ENCODE results near the gene UVRAG.

UVRAG gene

DNA sequence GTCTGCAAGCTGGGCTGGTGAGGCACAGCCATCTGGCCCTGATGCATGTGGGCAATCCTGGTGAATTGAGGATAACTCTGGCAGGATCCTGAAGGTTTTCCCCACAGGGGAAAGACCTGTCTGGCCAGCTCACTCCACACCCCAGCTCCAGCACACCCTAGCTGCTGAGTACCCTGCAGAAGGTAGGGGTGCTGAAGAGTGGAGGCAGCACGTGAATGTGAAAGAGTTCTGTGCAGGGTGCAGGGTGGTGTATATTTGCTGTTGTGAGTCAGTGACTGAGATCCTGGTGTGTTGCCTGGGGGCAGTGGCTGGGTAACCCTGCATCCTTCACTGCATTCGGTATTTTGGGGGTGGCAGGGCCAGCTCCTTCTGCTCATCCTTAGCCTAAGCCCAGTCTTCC lies 24.0 kb upstream of the UVRAG start:
- Histone ChIP-seq H4K20me1 (ENCODE audit: insufficient read depth) (no peaks in the 10 kb centered on the region), H3K4me3 (IDR thresholded peaks at IDR 0.05; ENCODE audit: insufficient read depth, low read depth, low read length) (no peak overlapping the region), H3K4me2 (no peak overlapping the region), H3K27me3 (ENCODE audit: insufficient read depth, low read depth) (no peaks in the 10 kb centered on the region), H3K9ac (no peak overlapping the region), H3K36me3 (ENCODE audit: insufficient read depth) (no peaks in the 10 kb centered on the region), H2AFZ (ENCODE audit: low read depth) (no peak overlapping the region), H3K27ac (no peak overlapping the region), H3K79me2 (ENCODE audit: insufficient read depth, low read depth) (no peaks in the 10 kb centered on the region), H3K4me1 (ENCODE audit: low read depth, poor library complexity, severe bottlenecking) (no peaks in the 10 kb centered on the region)
- TF ChIP-seq, protein P1, sequence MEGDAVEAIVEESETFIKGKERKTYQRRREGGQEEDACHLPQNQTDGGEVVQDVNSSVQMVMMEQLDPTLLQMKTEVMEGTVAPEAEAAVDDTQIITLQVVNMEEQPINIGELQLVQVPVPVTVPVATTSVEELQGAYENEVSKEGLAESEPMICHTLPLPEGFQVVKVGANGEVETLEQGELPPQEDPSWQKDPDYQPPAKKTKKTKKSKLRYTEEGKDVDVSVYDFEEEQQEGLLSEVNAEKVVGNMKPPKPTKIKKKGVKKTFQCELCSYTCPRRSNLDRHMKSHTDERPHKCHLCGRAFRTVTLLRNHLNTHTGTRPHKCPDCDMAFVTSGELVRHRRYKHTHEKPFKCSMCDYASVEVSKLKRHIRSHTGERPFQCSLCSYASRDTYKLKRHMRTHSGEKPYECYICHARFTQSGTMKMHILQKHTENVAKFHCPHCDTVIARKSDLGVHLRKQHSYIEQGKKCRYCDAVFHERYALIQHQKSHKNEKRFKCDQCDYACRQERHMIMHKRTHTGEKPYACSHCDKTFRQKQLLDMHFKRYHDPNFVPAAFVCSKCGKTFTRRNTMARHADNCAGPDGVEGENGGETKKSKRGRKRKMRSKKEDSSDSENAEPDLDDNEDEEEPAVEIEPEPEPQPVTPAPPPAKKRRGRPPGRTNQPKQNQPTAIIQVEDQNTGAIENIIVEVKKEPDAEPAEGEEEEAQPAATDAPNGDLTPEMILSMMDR (conservative IDR thresholded peaks at IDR 0.05; ENCODE audit: low read depth, low read length): no peak

DNA sequence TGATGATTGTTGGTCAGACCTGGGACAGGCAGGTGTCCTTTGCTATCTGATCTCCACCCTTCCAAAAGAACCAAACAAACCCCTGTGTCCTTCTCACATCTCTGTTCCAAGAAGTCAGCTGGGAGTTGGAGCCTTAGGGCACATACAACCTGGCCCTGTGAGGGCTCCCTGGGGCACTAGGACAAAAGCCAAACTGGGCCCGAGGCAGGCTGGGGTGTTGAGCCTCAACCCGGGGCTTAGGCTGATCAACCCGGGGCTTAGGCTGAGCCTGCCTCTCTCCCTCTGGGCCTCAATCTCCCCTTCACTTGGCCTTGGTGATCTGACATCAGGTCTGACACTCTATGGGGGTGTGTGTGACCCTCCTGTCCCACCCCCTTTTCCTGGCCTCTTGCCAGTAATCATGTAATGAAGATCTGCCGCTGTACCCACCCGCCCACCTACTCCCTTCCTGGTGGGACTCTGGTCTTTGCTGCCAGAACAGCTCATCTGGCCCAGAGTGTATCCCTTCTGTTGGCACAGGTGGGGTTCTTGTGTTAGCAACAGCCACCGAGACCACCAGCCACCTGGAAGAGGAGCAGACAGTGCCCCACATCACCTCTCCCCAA lies 22.8 kb upstream of the UVRAG start:
- no peak overlapping the region for H3K4me2 ChIP-seq
- TF ChIP-seq, protein P1 (conservative IDR thresholded peaks at IDR 0.05; ENCODE audit: low read depth, low read length): no peak
- H3K4me1 ChIP-seq (ENCODE audit: low read depth, poor library complexity, severe bottlenecking): no peaks in the 10 kb centered on the region
- H3K27me3 ChIP-seq (ENCODE audit: insufficient read depth, low read depth): no peaks in the 10 kb centered on the region
- no peak overlapping the region for H3K9ac ChIP-seq
- no peaks in the 10 kb centered on the region for H4K20me1 ChIP-seq (ENCODE audit: insufficient read depth)
- H3K79me2 ChIP-seq (ENCODE audit: insufficient read depth, low read depth): no peaks in the 10 kb centered on the region
- no peak overlapping the region for H2AFZ ChIP-seq (ENCODE audit: low read depth)
- no peak overlapping the region for H3K27ac ChIP-seq
- no peak overlapping the region for H3K4me3 ChIP-seq (IDR thresholded peaks at IDR 0.05; ENCODE audit: insufficient read depth, low read depth, low read length)
- no peaks in the 10 kb centered on the region for H3K36me3 ChIP-seq (ENCODE audit: insufficient read depth)

DNA sequence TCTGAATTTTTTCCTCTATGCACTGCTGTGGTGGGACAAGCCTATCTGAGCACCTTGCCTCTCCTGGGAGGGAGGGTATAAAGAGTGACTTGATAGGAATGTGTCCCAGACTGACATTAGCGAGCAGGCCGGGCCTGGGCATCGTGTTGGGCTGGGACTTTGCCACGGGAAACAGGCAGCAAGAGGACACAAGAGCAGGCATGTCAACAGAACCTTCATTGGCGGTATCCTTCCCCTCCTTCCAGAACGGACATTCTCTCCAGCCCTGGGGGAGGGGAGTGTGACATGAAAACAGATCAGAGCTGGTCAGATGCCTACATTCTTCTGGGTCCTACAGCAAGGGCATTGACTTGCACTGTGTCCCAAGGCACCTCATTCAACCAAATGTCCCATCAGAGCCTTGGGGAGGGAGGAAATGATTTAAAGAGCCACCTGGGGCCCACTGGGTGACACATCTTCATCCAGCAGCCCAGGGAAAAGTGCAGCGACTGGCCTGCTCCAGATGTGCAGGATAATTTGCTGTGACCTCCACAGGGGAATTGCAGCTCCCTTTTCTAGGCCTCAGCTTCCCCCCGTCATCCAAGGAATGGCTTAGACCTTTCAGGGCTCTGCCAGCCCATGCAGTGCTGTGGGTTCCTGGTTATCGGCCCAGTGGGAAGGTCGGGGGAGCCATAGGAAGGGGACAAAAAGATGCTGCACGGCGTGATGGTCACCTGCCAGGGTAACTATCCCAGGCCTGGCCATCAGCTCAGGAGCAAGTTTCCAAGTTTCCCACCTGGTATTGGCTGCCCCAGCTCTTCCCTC lies 21.8 kb upstream of the UVRAG start:
- Histone ChIP-seq H4K20me1 (ENCODE audit: insufficient read depth) (no peaks in the 10 kb centered on the region), H3K36me3 (ENCODE audit: insufficient read depth) (no peaks in the 10 kb centered on the region), H3K79me2 (ENCODE audit: insufficient read depth, low read depth) (no peaks in the 10 kb centered on the region), H2AFZ (ENCODE audit: low read depth) (no peak overlapping the region), H3K27me3 (ENCODE audit: insufficient read depth, low read depth) (no peaks in the 10 kb centered on the region), H3K4me2 (no peak overlapping the region), H3K9ac (no peak overlapping the region), H3K4me3 (IDR thresholded peaks at IDR 0.05; ENCODE audit: insufficient read depth, low read depth, low read length) (no peak overlapping the region), H3K27ac (no peak overlapping the region), H3K4me1 (ENCODE audit: low read depth, poor library complexity, severe bottlenecking) (no peaks in the 10 kb centered on the region)
- TF ChIP-seq, protein P1 (conservative IDR thresholded peaks at IDR 0.05; ENCODE audit: low read depth, low read length): no peak

DNA sequence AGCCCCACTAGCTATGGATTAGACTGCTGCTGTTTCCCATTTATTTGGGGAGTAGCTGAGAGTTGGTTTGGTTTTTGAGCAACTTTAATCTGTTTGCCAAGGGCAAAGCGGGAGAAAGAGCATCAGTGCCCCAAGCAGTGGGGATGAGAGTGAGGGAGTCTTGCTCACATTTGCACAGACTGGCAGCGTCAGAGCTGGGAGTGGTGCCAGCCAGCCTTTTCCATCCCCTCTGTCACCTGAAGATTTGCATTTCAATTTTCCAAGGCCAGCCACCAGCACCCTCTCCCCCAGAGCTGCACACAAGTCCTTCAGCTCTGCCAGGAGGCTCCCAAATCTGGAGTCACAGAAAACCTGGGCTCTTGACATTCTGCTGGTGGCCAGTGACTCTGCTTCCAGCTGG lies 21.0 kb upstream of the UVRAG start:
- H3K4me1 ChIP-seq (ENCODE audit: low read depth, poor library complexity, severe bottlenecking): no peaks in the 10 kb centered on the region
- TF ChIP-seq, protein P1 (conservative IDR thresholded peaks at IDR 0.05; ENCODE audit: low read depth, low read length): no peak
- no peak overlapping the region for H3K4me3 ChIP-seq (IDR thresholded peaks at IDR 0.05; ENCODE audit: insufficient read depth, low read depth, low read length)
- no peak overlapping the region for H3K27ac ChIP-seq
- no peaks in the 10 kb centered on the region for H4K20me1 ChIP-seq (ENCODE audit: insufficient read depth)
- H2AFZ ChIP-seq (ENCODE audit: low read depth): no peak overlapping the region
- no peak overlapping the region for H3K4me2 ChIP-seq
- no peaks in the 10 kb centered on the region for H3K27me3 ChIP-seq (ENCODE audit: insufficient read depth, low read depth)
- H3K9ac ChIP-seq: no peak overlapping the region
- no peaks in the 10 kb centered on the region for H3K36me3 ChIP-seq (ENCODE audit: insufficient read depth)
- no peaks in the 10 kb centered on the region for H3K79me2 ChIP-seq (ENCODE audit: insufficient read depth, low read depth)
